ENCODE measurements around the gene FAM117B. TPM values are rescaled to one million over a fixed set of nuclear protein-coding genes. Genes with fewer than 3 reads are reported as not detected.
"Not testable (repeated sequence)": the region's sequence is repeated elsewhere in the genome, so short reads cannot be mapped to it uniquely, and the experiment has no call there.

The FAM117B gene
- polyA plus RNA-seq, 1 experiment, result 2.2 TPM

DNA sequence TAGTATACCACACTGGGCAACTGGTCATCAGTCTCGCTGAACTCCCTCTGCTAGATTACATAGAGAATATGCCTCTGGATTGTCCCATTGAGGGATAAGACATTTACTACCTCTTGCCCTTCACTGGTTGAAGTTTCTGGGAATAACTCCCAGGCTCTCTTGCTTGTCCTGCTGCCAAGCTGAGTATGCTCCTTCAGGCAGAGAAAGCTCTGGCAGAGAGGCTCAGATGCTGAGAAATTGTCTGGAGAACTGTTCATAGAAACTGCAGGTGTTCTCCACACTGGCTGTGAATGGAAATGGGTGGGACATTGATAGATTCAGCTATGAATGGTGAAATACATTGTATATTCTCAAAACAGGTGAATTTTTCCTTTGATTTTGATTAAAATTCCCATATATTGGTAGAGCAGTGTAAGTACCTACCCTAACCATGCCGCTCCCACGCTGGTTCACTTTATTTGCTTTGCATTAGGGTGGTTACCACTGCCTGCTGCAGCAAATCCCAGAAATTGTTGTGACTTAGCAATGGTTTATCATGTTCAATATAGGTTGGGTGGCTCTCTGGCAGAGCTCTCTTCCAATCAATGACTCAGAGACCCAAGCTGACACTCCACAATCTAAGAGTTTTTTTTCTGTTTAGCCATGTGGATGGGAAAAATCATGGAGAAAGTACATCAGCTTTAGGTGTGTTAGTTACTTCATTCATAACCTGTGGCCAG, 36.7 kb downstream of the FAM117B start:
- CTCF ChIA-PET, result no interaction called here
- Histone ChIP-seq H3K27me3 (ENCODE audit: control insufficient read depth, insufficient read depth, low read length) (no peaks in the 10 kb centered on the region), H3K9me3 (ENCODE audit: control insufficient read depth, insufficient read depth, low read length) (no peaks in the 10 kb centered on the region), H3K4me3 (ENCODE audit: low read depth, low read length) (no peak overlapping the region), H3K27ac (ENCODE audit: low read depth, low read length) (no peak overlapping the region)
- DNase-seq (ENCODE audit: low read depth, low spot score), result no peak
- TF ChIP-seq, protein P1, sequence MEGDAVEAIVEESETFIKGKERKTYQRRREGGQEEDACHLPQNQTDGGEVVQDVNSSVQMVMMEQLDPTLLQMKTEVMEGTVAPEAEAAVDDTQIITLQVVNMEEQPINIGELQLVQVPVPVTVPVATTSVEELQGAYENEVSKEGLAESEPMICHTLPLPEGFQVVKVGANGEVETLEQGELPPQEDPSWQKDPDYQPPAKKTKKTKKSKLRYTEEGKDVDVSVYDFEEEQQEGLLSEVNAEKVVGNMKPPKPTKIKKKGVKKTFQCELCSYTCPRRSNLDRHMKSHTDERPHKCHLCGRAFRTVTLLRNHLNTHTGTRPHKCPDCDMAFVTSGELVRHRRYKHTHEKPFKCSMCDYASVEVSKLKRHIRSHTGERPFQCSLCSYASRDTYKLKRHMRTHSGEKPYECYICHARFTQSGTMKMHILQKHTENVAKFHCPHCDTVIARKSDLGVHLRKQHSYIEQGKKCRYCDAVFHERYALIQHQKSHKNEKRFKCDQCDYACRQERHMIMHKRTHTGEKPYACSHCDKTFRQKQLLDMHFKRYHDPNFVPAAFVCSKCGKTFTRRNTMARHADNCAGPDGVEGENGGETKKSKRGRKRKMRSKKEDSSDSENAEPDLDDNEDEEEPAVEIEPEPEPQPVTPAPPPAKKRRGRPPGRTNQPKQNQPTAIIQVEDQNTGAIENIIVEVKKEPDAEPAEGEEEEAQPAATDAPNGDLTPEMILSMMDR (IDR thresholded peaks at IDR 0.05; ENCODE audit: low read depth, low read length), result no peak
- POLR2A ChIA-PET, result no interaction called here

DNA sequence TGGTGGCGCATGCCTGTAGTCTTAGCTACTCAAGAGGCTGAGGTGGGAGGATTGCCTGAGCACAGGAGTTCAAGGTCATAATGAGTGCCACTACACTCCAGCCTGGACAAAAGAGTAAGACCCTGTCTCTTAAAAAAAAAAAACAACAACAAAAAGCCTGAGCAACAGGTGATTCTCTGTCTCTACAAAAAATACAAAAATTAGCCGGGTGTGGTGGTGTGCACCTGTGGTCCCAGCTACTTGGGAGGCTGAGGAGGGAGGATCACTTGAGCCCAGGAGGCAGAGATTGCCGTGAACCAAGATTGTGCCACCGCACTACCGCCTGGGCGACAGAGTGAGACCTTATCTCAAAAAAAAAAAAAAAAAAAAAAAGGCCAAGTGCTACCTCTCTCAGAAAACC, 40.3 kb downstream of the FAM117B start:
- POLR2A ChIA-PET; H3K27me3 ChIP-seq (ENCODE audit: control insufficient read depth, insufficient read depth, low read length); DNase-seq (ENCODE audit: low read depth, low spot score); H3K4me3 ChIP-seq (ENCODE audit: low read depth, low read length); H3K9me3 ChIP-seq (ENCODE audit: control insufficient read depth, insufficient read depth, low read length); CTCF ChIA-PET; H3K27ac ChIP-seq (ENCODE audit: low read depth, low read length): not testable (repeated sequence)

DNA sequence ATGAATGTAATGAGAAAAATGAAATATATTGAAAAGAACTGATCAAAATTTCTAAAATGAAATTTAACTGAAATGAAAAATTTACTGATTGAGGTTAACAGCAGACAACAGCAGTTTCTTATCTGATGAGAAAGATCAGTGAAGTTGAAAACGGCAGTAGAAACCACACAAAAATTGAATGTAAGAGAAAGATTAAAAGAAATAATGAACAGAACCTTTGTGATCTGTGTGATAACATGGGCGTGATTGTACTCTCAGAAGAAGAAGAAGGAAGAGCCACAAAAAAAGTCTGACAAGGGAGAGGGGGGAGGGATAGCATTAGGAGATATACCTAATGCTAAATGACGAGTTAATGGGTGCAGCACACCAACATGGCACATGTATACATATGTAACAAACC, 45.2 kb downstream of the FAM117B start:
- Histone ChIP-seq H3K27me3 (ENCODE audit: control insufficient read depth, insufficient read depth, low read length) (no peaks in the 10 kb centered on the region), H3K4me3 (ENCODE audit: low read depth, low read length) (no peak overlapping the region), H3K27ac (ENCODE audit: low read depth, low read length) (no peak overlapping the region), H3K9me3 (ENCODE audit: control insufficient read depth, insufficient read depth, low read length) (peaks cover 8% of the 10 kb centered on the region)
- TF ChIP-seq, protein P1 (IDR thresholded peaks at IDR 0.05; ENCODE audit: low read depth, low read length), result no peak
- ChIA-PET POLR2A (no interaction called here), CTCF (no interaction called here)
- DNase-seq (ENCODE audit: low read depth, low spot score), result no peak

DNA sequence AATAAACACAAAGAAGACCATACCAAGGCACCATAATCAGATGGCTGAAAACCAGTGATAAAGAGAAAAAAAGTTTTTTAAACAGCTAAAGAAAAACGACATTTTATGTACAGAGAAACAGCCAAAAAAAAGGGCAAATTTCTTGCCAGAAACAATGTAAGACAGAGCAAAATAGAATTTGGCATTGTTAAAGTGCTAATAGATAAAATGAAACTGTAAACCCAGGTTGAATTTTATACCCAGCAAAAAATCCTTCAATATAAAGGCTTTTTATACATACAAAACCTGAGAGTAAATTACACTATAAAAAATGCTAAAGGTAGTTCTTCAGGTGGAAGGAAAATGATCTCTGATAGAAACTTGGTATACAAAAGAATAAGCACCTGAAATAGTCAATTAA, 45.7 kb downstream of the FAM117B start:
- H3K4me3 ChIP-seq (ENCODE audit: low read depth, low read length), result no peak overlapping the region
- TF ChIP-seq, protein P1 (IDR thresholded peaks at IDR 0.05; ENCODE audit: low read depth, low read length), result no peak
- no peaks in the 10 kb centered on the region for H3K27me3 ChIP-seq (ENCODE audit: control insufficient read depth, insufficient read depth, low read length)
- POLR2A ChIA-PET, result no interaction called here
- CTCF ChIA-PET, result no interaction called here
- no peak overlapping the region for H3K27ac ChIP-seq (ENCODE audit: low read depth, low read length)
- H3K9me3 ChIP-seq (ENCODE audit: control insufficient read depth, insufficient read depth, low read length), result peaks cover 8% of the 10 kb centered on the region
- no peak for DNase-seq (ENCODE audit: low read depth, low spot score)

DNA sequence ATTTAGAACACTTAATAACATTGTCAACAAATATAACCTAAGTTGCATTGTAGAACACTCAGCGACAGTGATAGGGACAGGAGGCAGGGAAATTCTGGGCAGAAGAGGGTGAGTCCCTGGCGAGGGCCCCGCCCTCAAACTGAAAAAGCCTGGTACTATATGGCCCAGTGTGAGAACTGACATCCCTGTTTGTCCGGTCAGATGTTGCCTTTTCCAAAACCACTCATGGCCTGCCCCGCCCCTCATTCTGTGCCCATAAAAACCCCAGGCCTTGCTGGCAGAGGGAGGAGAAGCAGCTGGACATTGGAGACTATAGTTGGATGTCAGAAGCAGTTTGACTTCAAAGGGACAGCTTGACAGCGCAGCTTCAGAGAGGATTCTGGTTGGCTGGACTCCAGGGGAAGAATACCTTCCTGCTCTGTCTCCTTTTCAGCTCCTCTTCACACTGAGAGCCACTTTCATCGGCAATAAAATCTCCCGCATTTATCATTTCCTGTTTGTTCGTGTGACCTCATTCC, 47.0 kb downstream of the FAM117B start:
- ChIA-PET POLR2A (no interaction called here), CTCF (no interaction called here)
- peaks cover 8% of the 10 kb centered on the region for H3K9me3 ChIP-seq (ENCODE audit: control insufficient read depth, insufficient read depth, low read length)
- TF ChIP-seq, protein P1 (IDR thresholded peaks at IDR 0.05; ENCODE audit: low read depth, low read length), result no peak
- H3K27ac ChIP-seq (ENCODE audit: low read depth, low read length), result no peak overlapping the region
- no peak for DNase-seq (ENCODE audit: low read depth, low spot score)
- no peak overlapping the region for H3K4me3 ChIP-seq (ENCODE audit: low read depth, low read length)
- H3K27me3 ChIP-seq (ENCODE audit: control insufficient read depth, insufficient read depth, low read length), result no peaks in the 10 kb centered on the region
